ENCODE results near the gene ZFP62. TPM values are rescaled to one million over a fixed set of nuclear protein-coding genes. Genes with fewer than 3 reads are reported as not detected.

ZFP62 gene
- total RNA-seq, 2 experiments from 2014 or later: 26.7 to 27.3 TPM

GRCh38 chr5:180818677-180819341 lies 42.3 kb downstream of the ZFP62 start:
- POLR2A ChIA-PET: interaction anchor here (0.6 to 0.8 kb wide), 2 partner anchors 9 to 41 kb away, joined by 4 to 5 read pairs; no protein-coding TSS in a partner anchor
- CTCF ChIA-PET: no interaction called here

GRCh38 chr5:180817893-180818674 lies 43.0 kb downstream of the ZFP62 start:
- POLR2A ChIA-PET: interaction anchor here (0.6 to 0.8 kb wide), 2 partner anchors 8 to 42 kb away, joined by 4 to 5 read pairs; no protein-coding TSS in a partner anchor
- CTCF ChIA-PET: interaction anchor here (1.7 kb wide), 1 partner anchor 12 kb away, joined by 7 read pairs; no protein-coding TSS in a partner anchor

- CTCF ChIA-PET: interaction anchor here (0.6 to 1.7 kb wide), 3 partner anchors 12 to 28 kb away, joined by 3 to 7 read pairs (median 3); no protein-coding TSS in a partner anchor
- POLR2A ChIA-PET: interaction anchor here (1.9 kb wide), 1 partner anchor 14 kb away, joined by 5 read pairs; no protein-coding TSS in a partner anchor
Observed at GRCh38 chr5:180816608-180817534, 44.2 kb downstream of the ZFP62 start.

- POLR2A ChIA-PET: no interaction called here
Observed at GRCh38 chr5:180815293-180815917, 45.7 kb downstream of the ZFP62 start.

GRCh38 chr5:180813420-180813819 lies 47.7 kb downstream of the ZFP62 start:
- ChIA-PET POLR2A (interaction anchor here (0.7 kb wide), 1 partner anchor 12 kb away, joined by 3 read pairs; no protein-coding TSS in a partner anchor), CTCF (interaction anchor here (0.7 to 1.0 kb wide), 3 partner anchors 11 to 33 kb away, joined by 3 to 5 read pairs (median 4); no protein-coding TSS in a partner anchor)

More at GRCh38 chr5:180815293-180815917, 45.7 kb downstream of the ZFP62 start:
- CTCF ChIA-PET: interaction anchor here (0.6 kb wide), 1 partner anchor 42 kb away, joined by 6 read pairs; no protein-coding TSS in a partner anchor

- ChIA-PET POLR2A (no interaction called here), CTCF (no interaction called here)
Observed at GRCh38 chr5:180811623-180812124, 49.4 kb downstream of the ZFP62 start.

- CTCF ChIA-PET: interaction anchor here (1.2 kb wide), 1 partner anchor 15 kb away, joined by 3 read pairs; no protein-coding TSS in a partner anchor
- POLR2A ChIA-PET: interaction anchor here (0.8 to 3.6 kb wide), 5 partner anchors 9 to 50 kb away, joined by 3 to 28 read pairs (median 5); partner anchors contain the start of genes MGAT1 and ZFP62
Observed at GRCh38 chr5:180810959-180811622, 50.0 kb downstream of the ZFP62 start.

GRCh38 chr5:180810210-180810958 lies 50.7 kb downstream of the ZFP62 start:
- ChIA-PET CTCF (interaction anchor here (1.2 kb wide), 1 partner anchor 16 kb away, joined by 3 read pairs; no protein-coding TSS in a partner anchor), POLR2A (interaction anchor here (0.6 to 3.6 kb wide), 7 partner anchors 8 to 239 kb away, joined by 3 to 28 read pairs (median 5); partner anchors contain the start of genes MGAT1 and ZFP62)

- CTCF ChIA-PET: interaction anchor here (1.2 kb wide), 1 partner anchor 17 kb away, joined by 3 read pairs; no protein-coding TSS in a partner anchor
- POLR2A ChIA-PET: interaction anchor here (0.6 to 3.6 kb wide), 7 partner anchors 8 to 52 kb away, joined by 3 to 28 read pairs (median 5); partner anchors contain the start of genes MGAT1 and ZFP62
Observed at GRCh38 chr5:180809403-180810209, 51.5 kb downstream of the ZFP62 start.

GRCh38 chr5:180808461-180809000 lies 52.5 kb downstream of the ZFP62 start:
- POLR2A ChIA-PET: interaction anchor here (1.6 to 3.6 kb wide), 2 partner anchors 23 to 52 kb away, joined by 4 to 28 read pairs; no protein-coding TSS in a partner anchor
- CTCF ChIA-PET: interaction anchor here (2.1 kb wide), 1 partner anchor 22 kb away, joined by 10 read pairs; no protein-coding TSS in a partner anchor

GRCh38 chr5:180807654-180808414 lies 53.2 kb downstream of the ZFP62 start:
- CTCF ChIA-PET: interaction anchor here (2.1 kb wide), 1 partner anchor 22 kb away, joined by 10 read pairs; no protein-coding TSS in a partner anchor
- POLR2A ChIA-PET: interaction anchor here (0.6 to 3.6 kb wide), 3 partner anchors 24 to 382 kb away, joined by 3 to 28 read pairs (median 4); no protein-coding TSS in a partner anchor

GRCh38 chr5:180807046-180807445 lies 54.0 kb downstream of the ZFP62 start:
- CTCF ChIA-PET: interaction anchor here (2.1 kb wide), 1 partner anchor 23 kb away, joined by 10 read pairs; no protein-coding TSS in a partner anchor
- POLR2A ChIA-PET: interaction anchor here (0.6 kb wide), 1 partner anchor 383 kb away, joined by 3 read pairs; no protein-coding TSS in a partner anchor

- CTCF ChIA-PET: interaction anchor here (2.1 kb wide), 1 partner anchor 24 kb away, joined by 10 read pairs; no protein-coding TSS in a partner anchor
- POLR2A ChIA-PET: no interaction called here
Observed at GRCh38 chr5:180806351-180807011, 54.6 kb downstream of the ZFP62 start.

All from activated CD8-positive, alpha-beta memory T cell treated with anti-CD3 and anti-CD28 coated beads for 36 hours (primary cell).